K562 (cell line): ENCODE results near the gene EFR3B. TPM values are rescaled to one million over a fixed set of nuclear protein-coding genes. Genes with fewer than 3 reads are reported as not detected.

Source experiments
- polyA plus RNA-seq, 8 experiments: library from polyadenylated mRNA; depleted of rRNA in 4 of 8; stranded (reverse) in 5 of 8; unstranded in 3 of 8; fragments of >200 nt; fragmentation: Nextera tagmentation in 2 of 8; fragmentation: Illumina TruSeq in 1 of 8; extraction: Ambion mirVana in 2 of 8; extraction: Trizol in 1 of 8; gene quantifications; 2 replicates each; pipeline versions ENCODE4 v1.2.1 to v1.2.3, GENCODE V29; 2011 to 2014; ENCODE audit warnings: inconsistent platforms in 1 of 8, missing spikeins in 1 of 8
- total RNA-seq, 7 experiments: library from RNA; depleted of rRNA in 6 of 7; stranded (reverse); fragments of >200 nt in 6 of 7; fragmentation: Illumina TruSeq in 2 of 7; extraction: Trizol in 2 of 7; gene quantifications; 2 replicates each; pipeline versions ENCODE4 v1.2.1 to v1.2.3, GENCODE V29; 2011 to 2021; ENCODE audit warnings: low replicate concordance in 1 of 7
- TF ChIP-seq, protein P1 (sequence below): fragments of 450-650 bp; IDR thresholded peaks from 2 replicates; pipeline ENCODE4 v1.6.1; 2016; ENCODE audit warnings: low read depth

EFR3B gene
- total and polyA plus RNA-seq, 9 of the 15 experiments (the other 6 are each of a cell fraction or from before 2014, with no cell fraction given) = not detected

DNA sequence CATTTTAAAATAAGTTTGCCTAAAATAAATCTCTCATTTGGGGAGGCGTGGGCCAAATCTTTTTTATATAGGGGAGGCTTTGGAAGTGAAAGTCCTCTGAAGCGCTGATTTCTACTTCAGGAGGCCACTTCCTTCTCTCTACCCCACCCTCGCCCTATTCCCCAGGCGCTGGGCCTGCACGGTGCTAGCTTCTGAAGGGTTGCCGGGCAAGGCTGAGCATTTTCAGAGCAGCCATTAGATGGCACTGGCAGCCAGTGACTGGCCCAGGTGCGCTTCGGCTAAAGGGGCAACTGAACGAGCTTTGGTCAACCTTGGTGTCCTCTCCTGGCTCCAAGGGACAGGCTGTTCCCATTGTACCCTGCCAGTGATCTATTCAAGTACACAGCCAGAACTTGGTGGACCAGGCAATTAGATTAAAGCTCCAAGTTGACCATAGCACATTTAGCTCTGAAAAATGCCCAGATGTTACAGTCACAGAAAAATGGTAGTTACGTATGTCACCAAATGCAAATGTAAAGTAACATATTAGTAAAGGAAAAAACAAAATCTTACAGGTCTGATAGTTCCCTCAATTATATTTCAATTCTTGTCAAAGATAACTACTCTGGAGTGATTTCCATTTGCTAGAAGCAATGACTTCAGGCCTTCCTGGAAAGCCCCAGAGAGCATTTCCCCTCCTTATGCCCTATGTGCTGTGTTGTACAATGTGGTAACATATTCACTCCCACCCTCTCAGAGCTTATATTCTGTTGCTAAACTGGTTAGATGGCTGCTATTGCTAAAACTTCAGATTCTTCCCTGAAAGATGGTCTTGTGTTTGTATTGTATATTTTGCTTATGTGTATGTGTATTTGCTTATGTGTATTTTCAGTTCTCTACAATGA is 124.4 kb downstream of the EFR3B start (continued):
- TF ChIP-seq, protein P1, sequence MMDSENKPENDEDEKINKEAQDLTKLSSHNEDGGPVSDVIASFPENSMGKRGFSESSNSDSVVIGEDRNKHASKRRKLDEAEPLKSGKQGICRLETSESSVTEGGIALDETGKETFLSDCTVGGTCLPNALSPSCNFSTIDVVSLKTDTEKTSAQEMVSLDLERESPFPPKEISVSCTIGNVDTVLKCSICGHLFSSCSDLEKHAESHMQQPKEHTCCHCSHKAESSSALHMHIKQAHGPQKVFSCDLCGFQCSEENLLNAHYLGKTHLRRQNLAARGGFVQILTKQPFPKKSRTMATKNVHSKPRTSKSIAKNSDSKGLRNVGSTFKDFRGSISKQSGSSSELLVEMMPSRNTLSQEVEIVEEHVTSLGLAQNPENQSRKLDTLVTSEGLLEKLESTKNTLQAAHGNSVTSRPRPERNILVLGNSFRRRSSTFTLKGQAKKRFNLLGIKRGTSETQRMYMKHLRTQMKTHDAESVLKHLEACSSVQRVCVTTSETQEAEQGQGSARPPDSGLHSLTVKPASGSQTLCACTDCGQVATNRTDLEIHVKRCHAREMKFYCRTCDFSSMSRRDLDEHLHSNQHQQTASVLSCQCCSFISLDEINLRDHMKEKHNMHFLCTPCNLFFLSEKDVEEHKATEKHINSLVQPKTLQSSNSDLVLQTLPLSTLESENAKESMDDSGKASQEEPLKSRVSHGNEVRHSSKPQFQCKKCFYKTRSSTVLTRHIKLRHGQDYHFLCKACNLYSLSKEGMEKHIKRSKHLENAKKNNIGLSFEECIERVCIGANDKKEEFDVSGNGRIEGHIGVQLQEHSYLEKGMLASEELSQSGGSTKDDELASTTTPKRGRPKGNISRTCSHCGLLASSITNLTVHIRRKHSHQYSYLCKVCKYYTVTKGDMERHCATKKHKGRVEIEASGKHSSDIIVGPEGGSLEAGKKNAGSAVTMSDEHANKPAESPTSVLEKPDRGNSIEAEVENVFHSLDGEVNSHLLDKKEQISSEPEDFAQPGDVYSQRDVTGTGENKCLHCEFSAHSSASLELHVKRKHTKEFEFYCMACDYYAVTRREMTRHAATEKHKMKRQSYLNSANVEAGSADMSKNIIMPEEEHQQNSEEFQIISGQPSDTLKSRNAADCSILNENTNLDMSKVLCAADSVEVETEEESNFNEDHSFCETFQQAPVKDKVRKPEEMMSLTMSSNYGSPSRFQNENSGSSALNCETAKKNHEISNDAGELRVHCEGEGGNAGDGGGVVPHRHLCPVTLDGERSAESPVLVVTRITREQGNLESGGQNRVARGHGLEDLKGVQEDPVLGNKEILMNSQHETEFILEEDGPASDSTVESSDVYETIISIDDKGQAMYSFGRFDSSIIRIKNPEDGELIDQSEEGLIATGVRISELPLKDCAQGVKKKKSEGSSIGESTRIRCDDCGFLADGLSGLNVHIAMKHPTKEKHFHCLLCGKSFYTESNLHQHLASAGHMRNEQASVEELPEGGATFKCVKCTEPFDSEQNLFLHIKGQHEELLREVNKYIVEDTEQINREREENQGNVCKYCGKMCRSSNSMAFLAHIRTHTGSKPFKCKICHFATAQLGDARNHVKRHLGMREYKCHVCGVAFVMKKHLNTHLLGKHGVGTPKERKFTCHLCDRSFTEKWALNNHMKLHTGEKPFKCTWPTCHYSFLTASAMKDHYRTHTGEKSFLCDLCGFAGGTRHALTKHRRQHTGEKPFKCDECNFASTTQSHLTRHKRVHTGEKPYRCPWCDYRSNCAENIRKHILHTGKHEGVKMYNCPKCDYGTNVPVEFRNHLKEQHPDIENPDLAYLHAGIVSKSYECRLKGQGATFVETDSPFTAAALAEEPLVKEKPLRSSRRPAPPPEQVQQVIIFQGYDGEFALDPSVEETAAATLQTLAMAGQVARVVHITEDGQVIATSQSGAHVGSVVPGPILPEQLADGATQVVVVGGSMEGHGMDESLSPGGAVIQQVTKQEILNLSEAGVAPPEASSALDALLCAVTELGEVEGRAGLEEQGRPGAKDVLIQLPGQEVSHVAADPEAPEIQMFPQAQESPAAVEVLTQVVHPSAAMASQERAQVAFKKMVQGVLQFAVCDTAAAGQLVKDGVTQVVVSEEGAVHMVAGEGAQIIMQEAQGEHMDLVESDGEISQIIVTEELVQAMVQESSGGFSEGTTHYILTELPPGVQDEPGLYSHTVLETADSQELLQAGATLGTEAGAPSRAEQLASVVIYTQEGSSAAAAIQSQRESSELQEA = no peak
